ENCODE results near the gene SRP68. TPM values are rescaled to one million over a fixed set of nuclear protein-coding genes. Genes with fewer than 3 reads are reported as not detected.

SRP68 gene
- polyA plus RNA-seq, 3 donors, result 27.4 to 47.1 (median 42.1) TPM

DNA sequence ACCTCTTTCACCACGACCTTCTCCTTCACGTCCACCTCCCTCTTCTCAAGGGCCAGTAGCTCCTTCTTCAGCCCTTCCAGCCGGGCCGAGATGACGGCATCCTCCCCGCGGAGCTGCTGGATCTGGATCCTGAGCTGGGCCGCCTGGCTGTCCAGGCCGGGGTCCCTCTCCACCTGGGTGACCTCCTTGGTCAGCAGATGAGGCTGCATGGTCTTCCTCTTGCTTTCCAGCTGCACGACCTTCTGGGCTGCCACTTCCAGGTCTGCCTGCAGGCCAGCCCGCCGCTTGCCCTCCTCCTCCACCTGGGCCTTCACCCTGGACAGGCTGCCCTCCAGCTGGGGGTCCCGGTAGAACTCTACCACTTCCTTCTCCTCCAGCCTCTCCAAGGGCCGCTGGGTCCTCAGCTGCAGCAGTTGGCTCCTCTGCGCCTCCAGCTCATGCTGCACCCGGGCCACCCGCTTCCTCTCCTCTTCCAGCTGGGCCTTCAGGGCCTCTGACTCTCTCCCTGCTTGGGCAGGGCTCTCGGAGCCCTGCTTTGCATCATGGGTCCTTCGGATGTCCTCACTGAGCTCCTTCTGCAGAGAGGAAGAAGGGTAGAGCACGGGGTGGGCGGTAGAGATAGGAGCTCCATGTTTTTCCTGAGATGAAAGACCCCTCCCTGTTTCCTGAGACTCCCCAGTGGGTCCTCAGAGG, 62.2 kb downstream of the SRP68 start:
- no peak overlapping the region for H3K27ac ChIP-seq (ENCODE audit: low read depth in 1 of 2, low read length in 2 of 2)
- no peak overlapping the region for H3K4me2 ChIP-seq (replicated peaks; ENCODE audit: extremely low read depth, low read length, poor library complexity, severe bottlenecking)
- H3K36me3 ChIP-seq (replicated peaks in 1 of 2; ENCODE audit: control insufficient read depth in 1 of 2, insufficient read depth in 2 of 2, low read length in 2 of 2), result peaks cover 0 to 4% of the 10 kb centered on the region in 2 donors
- no peaks in the 10 kb centered on the region for H3K79me2 ChIP-seq (ENCODE audit: insufficient read depth, low read length)
- Mint-ChIP-seq H3K36me3 (peaks cover 6 to 17% of the 10 kb centered on the region in 2 donors), H3K4me1 (peaks cover 1% of the 10 kb centered on the region), H3K9me3 (peaks cover 0 to 1% (median 0%) of the 10 kb centered on the region in 7 donors), H3K4me3 (no peak overlapping the region), H3K27ac (no peak overlapping the region), H3K27me3 (ENCODE audit: low read depth in 3 of 3) (peaks cover 2 to 5% (median 3%) of the 10 kb centered on the region in 3 donors)
- no peaks in the 10 kb centered on the region for H3K4me1 ChIP-seq (ENCODE audit: control insufficient read depth in 1 of 2, insufficient read depth in 2 of 2, low read length in 2 of 2)
- DNase-seq, result no peak
- H3K4me3 ChIP-seq (replicated peaks in 1 of 3; ENCODE audit: low read depth in 2 of 3, low read length in 3 of 3), result no peak overlapping the region
- no peaks in the 10 kb centered on the region for H3K27me3 ChIP-seq (ENCODE audit: control insufficient read depth in 2 of 2, insufficient read depth in 2 of 2, low read length in 2 of 2)
- TF ChIP-seq, protein P1, sequence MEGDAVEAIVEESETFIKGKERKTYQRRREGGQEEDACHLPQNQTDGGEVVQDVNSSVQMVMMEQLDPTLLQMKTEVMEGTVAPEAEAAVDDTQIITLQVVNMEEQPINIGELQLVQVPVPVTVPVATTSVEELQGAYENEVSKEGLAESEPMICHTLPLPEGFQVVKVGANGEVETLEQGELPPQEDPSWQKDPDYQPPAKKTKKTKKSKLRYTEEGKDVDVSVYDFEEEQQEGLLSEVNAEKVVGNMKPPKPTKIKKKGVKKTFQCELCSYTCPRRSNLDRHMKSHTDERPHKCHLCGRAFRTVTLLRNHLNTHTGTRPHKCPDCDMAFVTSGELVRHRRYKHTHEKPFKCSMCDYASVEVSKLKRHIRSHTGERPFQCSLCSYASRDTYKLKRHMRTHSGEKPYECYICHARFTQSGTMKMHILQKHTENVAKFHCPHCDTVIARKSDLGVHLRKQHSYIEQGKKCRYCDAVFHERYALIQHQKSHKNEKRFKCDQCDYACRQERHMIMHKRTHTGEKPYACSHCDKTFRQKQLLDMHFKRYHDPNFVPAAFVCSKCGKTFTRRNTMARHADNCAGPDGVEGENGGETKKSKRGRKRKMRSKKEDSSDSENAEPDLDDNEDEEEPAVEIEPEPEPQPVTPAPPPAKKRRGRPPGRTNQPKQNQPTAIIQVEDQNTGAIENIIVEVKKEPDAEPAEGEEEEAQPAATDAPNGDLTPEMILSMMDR (IDR thresholded peaks at IDR 0.05), result no peak
- intact Hi-C loops (cut with micrococcal nuclease), result loop anchor here in 1 of 2 donors (5.0 kb wide), 1 partner anchor 287 kb away; no protein-coding TSS in a partner anchor
- no peaks in the 10 kb centered on the region for H3K9me3 ChIP-seq (replicated peaks in 1 of 2; ENCODE audit: control insufficient read depth in 1 of 2, insufficient read depth in 1 of 2, low read length in 2 of 2)
- no peak overlapping the region for H3K9ac ChIP-seq (ENCODE audit: insufficient read depth, low read length, poor library complexity, severe bottlenecking)
- no peak overlapping the region for H2AFZ ChIP-seq (ENCODE audit: insufficient read depth, low read depth, low read length, poor library complexity, severe bottlenecking)
- WGBS (ENCODE audit: insufficient coverage), result 72% methylated on average over 19 of the region's 21 CpGs
- H4K20me1 ChIP-seq (ENCODE audit: insufficient read depth, low read length), result no peaks in the 10 kb centered on the region

GRCh38 chr17:76009447-76009846, 62.9 kb downstream of the SRP68 start:
- H3K27me3 Mint-ChIP-seq (ENCODE audit: low read depth in 3 of 3), result peaks cover 2 to 3% (median 2%) of the 10 kb centered on the region in 3 donors
- peaks cover 4 to 10% of the 10 kb centered on the region in 2 donors for H3K36me3 ChIP-seq (replicated peaks in 1 of 2; ENCODE audit: control insufficient read depth in 1 of 2, insufficient read depth in 2 of 2, low read length in 2 of 2)
- H3K27me3 ChIP-seq (ENCODE audit: control insufficient read depth in 2 of 2, insufficient read depth in 2 of 2, low read length in 2 of 2), result no peaks in the 10 kb centered on the region
- no peak overlapping the region for H3K9ac ChIP-seq (ENCODE audit: insufficient read depth, low read length, poor library complexity, severe bottlenecking)
- H3K4me3 Mint-ChIP-seq, result no peak overlapping the region
- no peaks in the 10 kb centered on the region for H4K20me1 ChIP-seq (ENCODE audit: insufficient read depth, low read length)
- no peak for DNase-seq
- WGBS (ENCODE audit: insufficient coverage), result 98% methylated on average over 20 of the region's 20 CpGs
- peaks cover 0 to 1% (median 0%) of the 10 kb centered on the region in 7 donors for H3K9me3 Mint-ChIP-seq
- no peak overlapping the region for H3K27ac Mint-ChIP-seq
- no peaks in the 10 kb centered on the region for H3K79me2 ChIP-seq (ENCODE audit: insufficient read depth, low read length)
- no peak overlapping the region for H2AFZ ChIP-seq (ENCODE audit: insufficient read depth, low read depth, low read length, poor library complexity, severe bottlenecking)
- H3K4me1 Mint-ChIP-seq, result peaks cover 1% of the 10 kb centered on the region
- no peak overlapping the region for H3K4me2 ChIP-seq (replicated peaks; ENCODE audit: extremely low read depth, low read length, poor library complexity, severe bottlenecking)
- peaks cover 9 to 21% of the 10 kb centered on the region in 2 donors for H3K36me3 Mint-ChIP-seq
- intact Hi-C loops (cut with micrococcal nuclease), result no loop called here
- TF ChIP-seq, protein P1 (IDR thresholded peaks at IDR 0.05), result no peak
- H3K27ac ChIP-seq (ENCODE audit: low read depth in 1 of 2, low read length in 2 of 2), result no peak overlapping the region
- no peaks in the 10 kb centered on the region for H3K4me1 ChIP-seq (ENCODE audit: control insufficient read depth in 1 of 2, insufficient read depth in 2 of 2, low read length in 2 of 2)
- H3K9me3 ChIP-seq (replicated peaks in 1 of 2; ENCODE audit: control insufficient read depth in 1 of 2, insufficient read depth in 1 of 2, low read length in 2 of 2), result no peaks in the 10 kb centered on the region
- H3K4me3 ChIP-seq (replicated peaks in 1 of 3; ENCODE audit: low read depth in 2 of 3, low read length in 3 of 3), result no peak overlapping the region
